ENCODE results near the gene RANBP3.
"Not testable (repeated sequence)": the region's sequence is repeated elsewhere in the genome, so short reads cannot be mapped to it uniquely, and the experiment has no call there.

RANBP3 gene

DNA sequence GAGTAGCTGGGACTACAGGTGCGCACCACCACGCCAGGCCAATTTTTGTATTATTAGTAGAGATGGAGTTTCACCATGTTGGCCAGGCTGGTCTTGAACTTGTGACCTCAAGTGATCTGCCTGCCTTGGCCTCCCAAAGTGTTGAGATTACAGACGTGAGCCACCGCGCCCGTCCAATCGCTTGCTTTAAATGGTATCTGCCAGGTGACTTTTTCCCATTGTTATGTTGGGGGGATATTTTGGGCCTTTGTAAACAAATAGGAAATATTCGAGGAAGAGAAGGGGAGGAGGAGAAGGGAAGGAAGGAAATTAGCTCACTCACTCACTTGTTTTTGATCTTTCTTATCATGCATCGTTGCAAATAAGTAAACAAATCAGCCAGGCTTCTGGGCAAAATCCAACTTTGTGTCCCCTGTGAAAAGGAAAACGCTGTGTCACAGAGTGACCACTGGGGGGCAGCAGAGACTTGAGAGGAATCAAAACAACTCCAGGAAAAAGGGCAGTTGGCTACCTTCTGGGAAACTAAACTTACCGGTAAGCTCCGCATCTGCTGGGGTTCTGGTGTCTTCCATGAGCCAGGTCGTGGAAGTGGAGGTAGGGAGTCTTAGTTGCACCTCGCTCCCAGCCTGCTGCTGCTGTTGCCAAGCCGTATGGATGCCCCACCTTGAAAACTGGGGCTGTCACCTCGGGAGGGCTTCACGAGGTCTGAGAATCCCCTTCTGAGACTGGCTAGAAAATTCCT, 9.3 kb upstream of the RANBP3 start:
- peak; percentile 91 for TF ChIP-seq CTCF (IDR thresholded peaks at IDR 0.05; ENCODE audit: poor library complexity, severe bottlenecking)
- DNase-seq (ENCODE audit: low spot score) (no peak), ATAC-seq (ENCODE audit: low read depth) (no peak)
- peaks cover 2% of the 10 kb centered on the region for H3K4me1 ChIP-seq (ENCODE audit: insufficient read depth, poor library complexity, severe bottlenecking)
- H3K27me3 ChIP-seq (ENCODE audit: insufficient read depth, poor library complexity, severe bottlenecking) = no peaks in the 10 kb centered on the region
- H3K9me3 ChIP-seq (ENCODE audit: severe bottlenecking) = no peaks in the 10 kb centered on the region
- H3K27ac ChIP-seq (ENCODE audit: poor library complexity, severe bottlenecking) = no peak overlapping the region
- no peak overlapping the region for H3K4me3 ChIP-seq (ENCODE audit: severe bottlenecking)
- no peaks in the 10 kb centered on the region for H3K36me3 ChIP-seq (ENCODE audit: low read depth)

DNA sequence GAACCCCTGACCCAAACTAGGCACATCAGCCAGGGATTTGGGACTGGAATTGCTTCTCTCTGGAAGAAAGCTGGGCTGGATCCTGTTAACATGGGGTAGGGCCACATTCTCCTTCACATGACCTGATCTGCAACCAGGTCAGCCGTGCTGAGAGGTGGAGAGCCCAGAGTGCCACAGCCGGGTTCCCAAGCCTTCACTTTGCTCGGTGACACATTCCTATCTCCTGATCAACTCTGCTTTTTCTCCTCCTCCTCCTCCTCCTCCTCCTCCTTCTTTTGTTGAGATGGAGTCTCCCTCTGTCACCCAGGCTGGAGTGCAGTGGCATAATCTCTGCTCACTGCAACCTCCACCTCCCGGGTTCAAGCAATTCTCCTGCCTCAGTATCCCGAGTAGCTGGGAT, 7.9 kb upstream of the RANBP3 start:
- H3K27me3 ChIP-seq (ENCODE audit: insufficient read depth, poor library complexity, severe bottlenecking); H3K4me1 ChIP-seq (ENCODE audit: insufficient read depth, poor library complexity, severe bottlenecking); ATAC-seq (ENCODE audit: low read depth); H3K27ac ChIP-seq (ENCODE audit: poor library complexity, severe bottlenecking); H3K4me3 ChIP-seq (ENCODE audit: severe bottlenecking); H3K36me3 ChIP-seq (ENCODE audit: low read depth); H3K9me3 ChIP-seq (ENCODE audit: severe bottlenecking); DNase-seq (ENCODE audit: low spot score): not testable (repeated sequence)

- TF ChIP-seq CTCF (IDR thresholded peaks at IDR 0.05; ENCODE audit: poor library complexity, severe bottlenecking) = no peak
- Histone ChIP-seq H3K36me3 (ENCODE audit: low read depth) (no peaks in the 10 kb centered on the region), H3K27me3 (ENCODE audit: insufficient read depth, poor library complexity, severe bottlenecking) (no peaks in the 10 kb centered on the region), H3K4me1 (ENCODE audit: insufficient read depth, poor library complexity, severe bottlenecking) (peaks cover 2% of the 10 kb centered on the region), H3K27ac (ENCODE audit: poor library complexity, severe bottlenecking) (no peak overlapping the region), H3K9me3 (ENCODE audit: severe bottlenecking) (no peaks in the 10 kb centered on the region), H3K4me3 (ENCODE audit: severe bottlenecking) (no peak overlapping the region)
- no peak for DNase-seq (ENCODE audit: low spot score)
- ATAC-seq (ENCODE audit: low read depth) = peak; percentile 74
Measured at GRCh38 chr19:5985098-5985783, 7.3 kb upstream of the RANBP3 start.

- ATAC-seq (ENCODE audit: low read depth) = no peak
- TF ChIP-seq CTCF (IDR thresholded peaks at IDR 0.05; ENCODE audit: poor library complexity, severe bottlenecking) = no peak
Measured at GRCh38 chr19:5984600-5984999, 6.7 kb upstream of the RANBP3 start.

GRCh38 chr19:5983367-5983955, 5.5 kb upstream of the RANBP3 start:
- Histone ChIP-seq H3K27ac (ENCODE audit: poor library complexity, severe bottlenecking) (no peak overlapping the region), H3K9me3 (ENCODE audit: severe bottlenecking) (no peaks in the 10 kb centered on the region), H3K4me1 (ENCODE audit: insufficient read depth, poor library complexity, severe bottlenecking) (peaks cover 7% of the 10 kb centered on the region), H3K4me3 (ENCODE audit: severe bottlenecking) (no peak overlapping the region), H3K27me3 (ENCODE audit: insufficient read depth, poor library complexity, severe bottlenecking) (no peaks in the 10 kb centered on the region), H3K36me3 (ENCODE audit: low read depth) (0 out of 2 replicates have a peak, but pooled peaks cover 3% of the 10 kb centered on the region)
- no peak for TF ChIP-seq CTCF (IDR thresholded peaks at IDR 0.05; ENCODE audit: poor library complexity, severe bottlenecking)
- DNase-seq (ENCODE audit: low spot score) = no peak
- ATAC-seq (ENCODE audit: low read depth) = no peak

More at GRCh38 chr19:5984600-5984999, 6.7 kb upstream of the RANBP3 start:
- DNase-seq (ENCODE audit: low spot score) = no peak
- Histone ChIP-seq H3K9me3 (ENCODE audit: severe bottlenecking) (no peaks in the 10 kb centered on the region), H3K36me3 (ENCODE audit: low read depth) (no peaks in the 10 kb centered on the region), H3K4me1 (ENCODE audit: insufficient read depth, poor library complexity, severe bottlenecking) (peaks cover 2% of the 10 kb centered on the region), H3K27me3 (ENCODE audit: insufficient read depth, poor library complexity, severe bottlenecking) (no peaks in the 10 kb centered on the region), H3K4me3 (ENCODE audit: severe bottlenecking) (no peak overlapping the region), H3K27ac (ENCODE audit: poor library complexity, severe bottlenecking) (no peak overlapping the region)

Measured in RWPE2 (cell line).